T-cell (primary cell): ENCODE measurements around the gene MT1F. TPM values are rescaled to one million over a fixed set of nuclear protein-coding genes. Genes with fewer than 3 reads are reported as not detected.
"Not testable (repeated sequence)": the region's sequence is repeated elsewhere in the genome, so short reads cannot be mapped to it uniquely, and the experiment has no call there.

Source experiments
- ATAC-seq, 4 experiments: fragments of 200-7000 bp in 3 of 4; fragments of 150-1000 bp in 1 of 4; cut with Tn5 transposase; replicated peaks in 1 of 4; 1 replicate in 3 of 4; 2 replicates in 1 of 4; pipeline ENCODE4 v1.10.0; 2021; ENCODE audit warnings: moderate library complexity in 3 of 4, mild to moderate bottlenecking in 2 of 4, moderate number of reproducible peaks in 1 of 4
- CTCF ChIA-PET, 2 donors: fragments of 300-600 bp; sonication (Branson Sonifier 250); formaldehyde crosslinking; loops; one replicate each; lab custom pipeline; 2022; ENCODE audit warnings: antibody characterized with exemption in 2 of 2; lab: Charles Lee
- POLR2A ChIA-PET, 2 donors: fragments of 300-600 bp; sonication (Branson Sonifier 250); formaldehyde crosslinking; loops; one replicate each; lab custom pipeline; 2022; ENCODE audit warnings: antibody characterized with exemption in 2 of 2; lab: Charles Lee
- DNase-seq, 35 experiments: peaks; one replicate each; pipeline versions ENCODE4 v3.0.0 to v3.0.0-alpha.2; 2013 to 2023
- H3K27ac ChIP-seq: one replicate; pipeline ENCODE4 v1.5.1; 2013; ENCODE audit warnings: low read length
- H3K27me3 ChIP-seq, 2 experiments: replicated peaks in 1 of 2; 1 replicate in 1 of 2; 2 replicates in 1 of 2; pipeline versions ENCODE4 v1.6.1 to v1.7.0; 2013; ENCODE audit warnings: low read length in 1 of 2, mixed read lengths in 1 of 2; ENCODE audit not compliant: control insufficient read depth in 2 of 2, insufficient read depth in 2 of 2; ENCODE audit errors: extremely low read depth in 1 of 2
- H3K36me3 ChIP-seq, 2 donors: 1 replicate in 1 of 2; 2 replicates in 1 of 2; pipeline versions ENCODE4 v1.6.1 to v1.7.0; 2013; ENCODE audit warnings: low read length in 1 of 2; ENCODE audit not compliant: control insufficient read depth in 2 of 2, insufficient read depth in 1 of 2; ENCODE audit errors: extremely low read depth in 1 of 2
- H3K4me1 ChIP-seq, 2 experiments: 1 replicate in 1 of 2; 2 replicates in 1 of 2; pipeline versions ENCODE4 v1.6.1 to v1.7.0; 2013; ENCODE audit warnings: low read length in 2 of 2, mixed read lengths in 1 of 2; ENCODE audit not compliant: insufficient read depth in 2 of 2, control insufficient read depth in 1 of 2; ENCODE audit errors: extremely low read depth in 1 of 2
- H3K4me3 ChIP-seq, 2 donors: 1 replicate in 1 of 2; 2 replicates in 1 of 2; pipeline versions ENCODE4 v1.5.1 to v1.7.0; 2013; ENCODE audit warnings: mild to moderate bottlenecking in 2 of 2, low read length in 1 of 2, moderate library complexity in 1 of 2; ENCODE audit not compliant: control insufficient read depth in 1 of 2; ENCODE audit errors: extremely low read depth in 1 of 2
- H3K9me3 ChIP-seq: 2 replicates; pipeline ENCODE4 v1.7.0; 2013
- H3K27ac Mint-ChIP-seq, 2 donors: one replicate each; pipeline ENCODE4 v1.8.0; 2020 to 2021; ENCODE audit warnings: mild to moderate bottlenecking in 2 of 2, mixed read lengths in 2 of 2
- H3K27me3 Mint-ChIP-seq, 2 donors: one replicate each; pipeline ENCODE4 v1.8.0; 2021 to 2022; ENCODE audit warnings: mixed read lengths in 2 of 2
- H3K36me3 Mint-ChIP-seq: one replicate; pipeline ENCODE4 v1.8.0; 2021; ENCODE audit warnings: mixed read lengths
- H3K4me1 Mint-ChIP-seq, 3 donors: one replicate each; pipeline ENCODE4 v1.8.0; 2020 to 2022; ENCODE audit warnings: mixed read lengths in 3 of 3, mild to moderate bottlenecking in 1 of 3
- H3K4me3 Mint-ChIP-seq, 3 donors: one replicate each; pipeline ENCODE4 v1.8.0; 2020 to 2022; ENCODE audit warnings: mild to moderate bottlenecking in 3 of 3, mixed read lengths in 3 of 3, moderate library complexity in 3 of 3
- H3K9me3 Mint-ChIP-seq, 3 donors: one replicate each; pipeline ENCODE4 v1.8.0; 2020 to 2022; ENCODE audit warnings: mixed read lengths in 3 of 3
- WGBS: methylation state at CpG from one replicate; pipeline ENCODE4 v1.1.5; 2013; ENCODE audit warnings: missing lambda C conversion rate; ENCODE audit not compliant: insufficient coverage; 5-methylcytosine and 5-hydroxymethylcytosine counted together
- total RNA-seq, 35 experiments: library from RNA in 6 of 35; stranded (reverse) in 6 of 35; fragments of 120-200 nt in 1 of 35; gene quantifications; one replicate each; pipeline versions ENCODE4 v1.2.1 to v1.2.4 and lab custom pipeline; 2013 to 2026

The MT1F gene
- total RNA-seq, 5 donors from 2014 or later (not counting 1 experiment from before 2014, with no cell fraction given), result 5.3 to 14.3 (median 9.3) TPM

DNA sequence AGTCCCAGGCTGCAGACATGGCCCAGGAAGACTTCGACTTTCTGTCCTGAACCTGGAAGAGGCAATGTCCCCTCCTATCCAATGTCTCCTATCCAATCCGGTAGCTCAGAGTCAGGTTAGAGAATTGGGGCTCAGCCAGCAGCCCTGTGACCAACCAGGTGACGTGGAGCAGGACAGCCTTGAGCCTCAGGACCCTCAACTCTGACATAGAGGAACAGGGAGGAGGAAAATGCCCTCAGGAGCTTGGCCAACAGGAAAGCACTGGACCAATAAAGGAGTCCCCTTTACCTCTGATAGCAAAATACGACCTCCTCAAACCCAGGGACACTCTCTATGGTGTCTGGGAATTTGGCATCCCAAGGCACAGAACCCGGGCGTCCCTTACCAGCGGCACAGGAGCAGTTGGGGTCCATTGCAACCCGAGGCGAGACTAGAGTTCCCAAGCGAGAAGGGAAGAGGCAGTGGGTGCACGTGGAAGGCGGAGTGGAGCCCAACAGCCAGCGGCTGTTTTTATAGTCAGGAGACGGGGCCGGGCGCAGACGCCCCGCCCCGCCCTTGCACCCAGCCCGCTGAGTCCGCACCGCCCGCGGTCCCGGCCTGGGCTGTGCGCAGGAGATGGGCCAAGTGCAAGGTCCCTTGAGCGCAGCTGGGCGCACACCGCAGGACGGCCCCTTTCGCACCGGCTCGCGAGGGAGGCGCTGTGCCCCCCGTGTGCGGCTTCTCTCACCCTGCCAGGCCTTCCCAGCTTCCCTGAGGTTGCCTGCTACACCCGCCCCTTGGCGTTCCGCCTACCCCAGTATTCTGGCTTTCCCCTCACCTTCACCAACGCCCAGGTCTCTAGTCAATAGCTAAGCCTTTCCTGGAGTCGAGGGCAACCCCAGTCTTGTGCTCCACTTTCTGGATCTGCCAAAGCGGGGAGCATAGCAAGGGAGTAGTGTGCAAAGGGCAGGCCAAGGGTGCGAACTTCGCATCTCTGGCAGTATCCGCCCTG lies 10.1 kb downstream of the MT1F start, which contains the start of gene MT1G:
TSS of gene MT1G (minus strand) at position 485 of the 991 bp plus-strand sequence. CDS start at position 413, 72 bp downstream.
- Histone ChIP-seq H3K27ac (no peak within 1 kb of the TSS), H3K4me1 (peaks cover 0 to 26% of the 10 kb centered on the region in 2 experiments), H3K9me3 (no peaks in the 10 kb centered on the region), H3K36me3 (no peaks in the 10 kb centered on the region), H3K27me3 (peaks cover 25 to 62% of the 10 kb centered on the region in 2 experiments), H3K4me3 (no peak within 1 kb of the TSS)
- POLR2A ChIA-PET, result interaction anchor here in 1 of 2 donors (0.6 kb wide), 1 partner anchor 14 kb away, joined by 7 read pairs; no protein-coding TSS in a partner anchor
- Mint-ChIP-seq H3K36me3 (peaks cover 3% of the 10 kb centered on the region), H3K4me1 (peaks cover 23 to 30% (median 28%) of the 10 kb centered on the region in 3 donors), H3K4me3 (peak within 1 kb of the TSS in 2 of 3 donors; percentile 6 to 65), H3K27ac (no peak within 1 kb of the TSS), H3K9me3 (no peaks in the 10 kb centered on the region), H3K27me3 (peaks cover 40 to 77% of the 10 kb centered on the region in 2 donors)
- WGBS, result 20% methylated on average over 37 of the region's 46 CpGs
- peak in 2 of 35 experiments; percentile 19 to 38 for DNase-seq
- peak; percentile 30 to 74 (median 60) for ATAC-seq
- CTCF ChIA-PET, result no interaction called here

DNA sequence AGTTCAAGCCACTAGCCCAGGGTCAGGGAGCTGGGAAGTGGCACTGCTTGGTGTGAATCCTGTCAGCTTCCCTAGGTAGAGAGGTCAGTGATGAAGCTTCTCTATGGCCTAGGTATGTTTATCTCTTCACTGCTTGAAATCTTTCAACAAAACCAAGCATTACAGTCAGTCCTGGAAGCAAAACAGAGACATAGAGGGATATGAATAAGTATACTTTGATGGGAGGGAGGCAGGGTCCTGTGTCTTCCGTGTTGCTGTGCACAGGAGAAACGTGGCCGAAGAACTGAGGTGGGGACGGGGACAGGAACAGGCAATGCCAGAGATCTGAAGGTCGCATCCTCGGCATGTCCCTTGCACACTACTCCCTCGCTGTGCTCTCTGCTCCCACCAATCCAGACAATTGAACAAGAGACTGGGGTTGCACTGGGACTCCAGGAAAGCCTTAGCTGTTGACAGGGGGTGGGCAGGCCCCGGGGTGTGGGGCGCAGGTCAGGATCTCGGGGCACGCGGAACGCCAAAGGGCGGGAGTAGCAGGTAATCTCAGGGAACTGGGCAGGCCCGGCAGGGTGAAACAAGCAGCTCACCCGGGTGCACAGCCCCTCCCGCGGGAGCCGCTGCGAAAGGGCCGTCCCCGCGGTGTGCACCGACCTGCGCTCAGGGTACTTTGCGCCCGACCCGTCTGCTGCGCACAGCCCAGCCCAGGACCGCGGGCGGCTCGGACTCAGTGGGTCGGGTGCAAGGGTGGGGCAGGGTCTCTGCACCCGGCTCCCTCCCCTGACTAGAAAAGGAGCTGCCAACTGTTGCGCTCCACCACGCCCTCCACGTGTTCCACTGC lies 11.5 kb downstream of the MT1F start, which contains the start of gene MT1H:
TSS of gene MT1H (plus strand) at position 810 of the 835 bp plus-strand sequence. CDS start 71 bp downstream, outside the sequence.
- H3K9me3 ChIP-seq, result no peaks in the 10 kb centered on the region
- Mint-ChIP-seq H3K27me3 (peaks cover 38 to 75% of the 10 kb centered on the region in 2 donors), H3K4me3 (peak within 1 kb of the TSS in 1 of 3 donors; percentile 65), H3K4me1 (peaks cover 17 to 27% (median 20%) of the 10 kb centered on the region in 3 donors), H3K9me3 (no peaks in the 10 kb centered on the region), H3K36me3 (peaks cover 3% of the 10 kb centered on the region), H3K27ac (no peak within 1 kb of the TSS)
- peaks cover 27 to 56% of the 10 kb centered on the region in 2 experiments for H3K27me3 ChIP-seq
- no peaks in the 10 kb centered on the region for H3K36me3 ChIP-seq
- H3K27ac ChIP-seq, result no peak within 1 kb of the TSS
- ATAC-seq (peak in 3 of 4 experiments; percentile 28 to 40 (median 36)), DNase-seq (peak in 1 of 35 experiments; percentile 14)
- H3K4me1 ChIP-seq, result peaks cover 0 to 21% of the 10 kb centered on the region in 2 experiments
- CTCF ChIA-PET, result interaction anchor here (0.6 kb wide), 2 partner anchors 73 to 1957 kb away, joined by 3 to 9 read pairs; no protein-coding TSS in a partner anchor
- 16% methylated on average over 35 of the region's 38 CpGs for WGBS
- H3K4me3 ChIP-seq, result no peak within 1 kb of the TSS
- POLR2A ChIA-PET, result interaction anchor here in 1 of 2 donors (0.7 kb wide), 1 partner anchor 11 kb away, joined by 3 read pairs; no protein-coding TSS in a partner anchor

- Histone ChIP-seq H3K27me3 (peaks cover 22 to 53% of the 10 kb centered on the region in 2 experiments), H3K27ac (no peak overlapping the region)
Observed at GRCh38 chr16:56669840-56670619, 12.3 kb downstream of the MT1F start.

GRCh38 chr16:56670620-56670934 lies 12.8 kb downstream of the MT1F start:
- ATAC-seq (no peak), DNase-seq (no peak)
- Histone ChIP-seq H3K27ac (no peak overlapping the region), H3K4me1 (peaks cover 3 to 26% of the 10 kb centered on the region in 2 experiments), H3K27me3 (peaks cover 20 to 58% of the 10 kb centered on the region in 2 experiments), H3K4me3 (no peak overlapping the region), H3K9me3 (no peaks in the 10 kb centered on the region), H3K36me3 (no peaks in the 10 kb centered on the region)
- POLR2A ChIA-PET, result no interaction called here
- H3K27ac Mint-ChIP-seq, result no peak overlapping the region
- WGBS, result no CpG with 5 or more reads among the region's 2 CpGs
- H3K36me3 Mint-ChIP-seq, result no peaks in the 10 kb centered on the region
- H3K4me1 Mint-ChIP-seq, result peaks cover 23 to 35% (median 27%) of the 10 kb centered on the region in 3 donors
- no peak overlapping the region for H3K4me3 Mint-ChIP-seq
- CTCF ChIA-PET, result interaction anchor here in 1 of 2 donors (0.6 kb wide), 1 partner anchor 17 kb away, joined by 3 read pairs; no protein-coding TSS in a partner anchor
- H3K27me3 Mint-ChIP-seq, result peaks cover 37 to 75% of the 10 kb centered on the region in 2 donors
- no peaks in the 10 kb centered on the region for H3K9me3 Mint-ChIP-seq

More at GRCh38 chr16:56669840-56670619, 12.3 kb downstream of the MT1F start:
- Histone ChIP-seq H3K36me3 (no peaks in the 10 kb centered on the region), H3K4me3 (no peak overlapping the region), H3K4me1 (peaks cover 0 to 21% of the 10 kb centered on the region in 2 experiments), H3K9me3 (no peaks in the 10 kb centered on the region)
- ChIA-PET POLR2A (no interaction called here), CTCF (interaction anchor here in 1 of 2 donors (0.6 kb wide), 1 partner anchor 74 kb away, joined by 3 read pairs; no protein-coding TSS in a partner anchor)
- no peak for DNase-seq
- no peaks in the 10 kb centered on the region for H3K36me3 Mint-ChIP-seq
- H3K27ac Mint-ChIP-seq, result no peak overlapping the region
- H3K4me1 Mint-ChIP-seq, result peaks cover 18 to 29% (median 23%) of the 10 kb centered on the region in 3 donors
- peak overlapping the region in 1 of 3 donors; percentile 41 for H3K4me3 Mint-ChIP-seq
- H3K9me3 Mint-ChIP-seq, result no peaks in the 10 kb centered on the region
- 49% methylated on average over 9 of the region's 19 CpGs for WGBS
- ATAC-seq, result no peak
- H3K27me3 Mint-ChIP-seq, result peaks cover 37 to 75% of the 10 kb centered on the region in 2 donors

DNA sequence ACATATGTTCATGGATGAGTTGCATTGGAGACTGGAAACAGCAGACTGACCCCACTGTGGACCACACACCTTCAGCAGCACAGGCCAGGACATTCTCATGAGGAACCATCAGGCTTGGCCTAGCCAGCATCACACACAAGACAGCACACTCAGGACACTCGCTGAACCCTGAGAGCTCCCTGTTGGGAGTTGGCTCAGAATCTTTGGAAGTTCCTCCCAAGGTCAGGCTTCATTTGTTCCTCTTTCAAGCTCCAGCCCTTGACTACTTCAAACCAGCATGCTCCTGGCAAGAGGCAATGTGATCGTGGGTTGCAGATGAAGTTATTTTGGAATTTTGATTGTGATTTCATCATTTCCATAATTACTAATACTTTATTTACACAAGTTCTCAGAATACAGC lies 13.9 kb downstream of the MT1F start:
- H3K9me3 ChIP-seq, POLR2A ChIA-PET, H3K27ac Mint-ChIP-seq, H3K4me3 ChIP-seq, H3K36me3 Mint-ChIP-seq, H3K27ac ChIP-seq, H3K9me3 Mint-ChIP-seq, H3K36me3 ChIP-seq, DNase-seq, ATAC-seq, H3K4me3 Mint-ChIP-seq: not testable (repeated sequence)
- H3K27me3 Mint-ChIP-seq, result peaks cover 37 to 68% of the 10 kb centered on the region in 2 donors
- peaks cover 27 to 40% (median 35%) of the 10 kb centered on the region in 3 donors for H3K4me1 Mint-ChIP-seq
- CTCF ChIA-PET, result interaction anchor here in 1 of 2 donors (0.6 kb wide), 1 partner anchor 29 kb away, joined by 3 read pairs; no protein-coding TSS in a partner anchor
- peaks cover 20 to 62% of the 10 kb centered on the region in 2 experiments for H3K27me3 ChIP-seq
- no CpG with 5 or more reads among the region's 2 CpGs for WGBS
- peaks cover 3 to 34% of the 10 kb centered on the region in 2 experiments for H3K4me1 ChIP-seq
